Mesothelial cell of epicardium (in vitro differentiated cells): ENCODE data around the gene DHRS4L2. TPM values are rescaled to one million over a fixed set of nuclear protein-coding genes. Genes with fewer than 3 reads are reported as not detected.
A peak's percentile ranks its signal among the peaks of the same experiment; 100 is the strongest.
"Not testable (repeated sequence)": the region's sequence is repeated elsewhere in the genome, so short reads cannot be mapped to it uniquely, and the experiment has no call there.

Source experiments
- DNase-seq, 2 experiments: peaks; one replicate each; pipeline ENCODE4 v3.0.0; 2021; ENCODE audit warnings: low spot score in 2 of 2; ENCODE audit not compliant: unreplicated experiment in 2 of 2
- H3K27ac Mint-ChIP-seq: 2 replicates; pipeline ENCODE4 v1.8.0; 2021; ENCODE audit warnings: mixed read lengths
- H3K27me3 Mint-ChIP-seq: 2 replicates; pipeline ENCODE4 v1.8.0; 2021; ENCODE audit warnings: low read depth, mixed read lengths
- H3K36me3 Mint-ChIP-seq: 2 replicates; pipeline ENCODE4 v1.8.0; 2021; ENCODE audit warnings: mixed read lengths
- H3K4me1 Mint-ChIP-seq: 2 replicates; pipeline ENCODE4 v1.8.0; 2021; ENCODE audit warnings: mixed read lengths
- H3K4me3 Mint-ChIP-seq: 2 replicates; pipeline ENCODE4 v1.8.0; 2021; ENCODE audit warnings: mild to moderate bottlenecking, moderate library complexity, mixed read lengths
- H3K9me3 Mint-ChIP-seq: 2 replicates; pipeline ENCODE4 v1.8.0; 2021; ENCODE audit warnings: mixed read lengths
- CTCF ChIP-seq: fragments of 200-600 bp; sonication (generic); IDR thresholded peaks from one replicate; pipeline ENCODE4 v1.5.0; 2021; ENCODE audit warnings: antibody characterized with exemption; ENCODE audit not compliant: unreplicated experiment
- total RNA-seq: library from RNA; stranded (reverse); gene quantifications from 3 replicates; pipeline ENCODE4 v1.2.1, GENCODE V29; 2021

The DHRS4L2 gene
- total RNA-seq, 1 donor from 2014 or later, result 23.2 TPM

- no peak for DNase-seq
- Mint-ChIP-seq H3K4me3 (no peak overlapping the region), H3K4me1 (peaks cover 11% of the 10 kb centered on the region)
Measured at GRCh38 chr14:24032727-24033418, 44.1 kb downstream of the DHRS4L2 start.

GRCh38 chr14:24035769-24036168 is 47.0 kb downstream of the DHRS4L2 start:
- DNase-seq, result not testable (repeated sequence)
- H3K27ac Mint-ChIP-seq, result peak overlapping the region; percentile 83

More at GRCh38 chr14:24032727-24033418, 44.1 kb downstream of the DHRS4L2 start:
- no peak for TF ChIP-seq CTCF
- no peak overlapping the region for H3K27ac Mint-ChIP-seq
- peaks cover 2% of the 10 kb centered on the region for H3K27me3 Mint-ChIP-seq
- H3K9me3 Mint-ChIP-seq, result peaks cover 16% of the 10 kb centered on the region
- H3K36me3 Mint-ChIP-seq, result no peaks in the 10 kb centered on the region

GRCh38 chr14:24036169-24036962 is 47.6 kb downstream of the DHRS4L2 start:
- no peaks in the 10 kb centered on the region for H3K27me3 Mint-ChIP-seq
- H3K4me1 Mint-ChIP-seq, result peaks cover 11% of the 10 kb centered on the region
- no peaks in the 10 kb centered on the region for H3K36me3 Mint-ChIP-seq
- H3K27ac Mint-ChIP-seq, result peak overlapping the region; percentile 92
- peaks cover 5% of the 10 kb centered on the region for H3K9me3 Mint-ChIP-seq
- TF ChIP-seq CTCF, result peak; percentile 25
- DNase-seq, result peak in 1 of 2 experiments; percentile 81
- H3K4me3 Mint-ChIP-seq, result peak overlapping the region; percentile 87

More at GRCh38 chr14:24035769-24036168, 47.0 kb downstream of the DHRS4L2 start:
- H3K4me1 Mint-ChIP-seq, result peaks cover 11% of the 10 kb centered on the region
- H3K9me3 Mint-ChIP-seq, result peaks cover 11% of the 10 kb centered on the region
- H3K27me3 Mint-ChIP-seq, H3K36me3 Mint-ChIP-seq: not testable (repeated sequence)
- peak overlapping the region; percentile 87 for H3K4me3 Mint-ChIP-seq

GRCh38 chr14:24036963-24037657 is 48.4 kb downstream of the DHRS4L2 start:
- H3K9me3 Mint-ChIP-seq, H3K36me3 Mint-ChIP-seq, DNase-seq, H3K27me3 Mint-ChIP-seq: not testable (repeated sequence)
- Mint-ChIP-seq H3K4me1 (peaks cover 11% of the 10 kb centered on the region), H3K4me3 (peak overlapping the region; percentile 87), H3K27ac (peak overlapping the region; percentile 92)

- Mint-ChIP-seq H3K9me3 (peaks cover 1% of the 10 kb centered on the region), H3K27me3 (peaks cover 6% of the 10 kb centered on the region), H3K4me3 (no peak overlapping the region), H3K36me3 (no peaks in the 10 kb centered on the region), H3K4me1 (peaks cover 11% of the 10 kb centered on the region), H3K27ac (no peak overlapping the region)
- TF ChIP-seq CTCF, result no peak
- no peak for DNase-seq
Measured at GRCh38 chr14:24037658-24038037, 48.9 kb downstream of the DHRS4L2 start.

- H3K9me3 Mint-ChIP-seq, result no peaks in the 10 kb centered on the region
- DNase-seq, result no peak
- TF ChIP-seq CTCF, result no peak
- H3K27ac Mint-ChIP-seq, result no peak overlapping the region
- H3K4me3 Mint-ChIP-seq, result no peak overlapping the region
- peaks cover 11% of the 10 kb centered on the region for H3K27me3 Mint-ChIP-seq
- H3K36me3 Mint-ChIP-seq, result no peaks in the 10 kb centered on the region
- H3K4me1 Mint-ChIP-seq, result peaks cover 11% of the 10 kb centered on the region
Measured at GRCh38 chr14:24038686-24039085, 50.0 kb downstream of the DHRS4L2 start.
